Hepatocyte (in vitro differentiated cells): ENCODE measurements around the gene MYL4. TPM values are rescaled to one million over a fixed set of nuclear protein-coding genes. Genes with fewer than 3 reads are reported as not detected.

Experiments used
- DNase-seq: peaks from one replicate; pipeline ENCODE4 v3.0.0-alpha.2; 2016; ENCODE audit warnings: low spot score
- H2AFZ ChIP-seq: fragments of 200-600 bp; sonication (generic); 2 replicates; pipeline ENCODE4 v1.6.0; 2016; ENCODE audit warnings: antibody characterized with exemption, mild to moderate bottlenecking
- H3K27ac ChIP-seq: fragments of 200-600 bp; sonication (generic); 2 replicates; pipeline ENCODE4 v1.5.1; 2016; ENCODE audit warnings: mild to moderate bottlenecking
- H3K27me3 ChIP-seq: fragments of 200-600 bp; sonication (generic); 2 replicates; pipeline ENCODE4 v1.6.1; 2016
- H3K36me3 ChIP-seq: fragments of 200-600 bp; sonication (generic); replicated peaks from 2 replicates; pipeline ENCODE4 v1.5.1; 2016; ENCODE audit warnings: low read depth; ENCODE audit not compliant: insufficient read depth
- H3K4me1 ChIP-seq: fragments of 200-600 bp; sonication (generic); 2 replicates; pipeline ENCODE4 v1.5.1; 2016; ENCODE audit warnings: mild to moderate bottlenecking, moderate library complexity; ENCODE audit not compliant: insufficient read depth
- H3K4me2 ChIP-seq: fragments of 200-600 bp; sonication (generic); 2 replicates; pipeline ENCODE4 v1.6.0; 2016
- H3K4me3 ChIP-seq: fragments of 200-600 bp; sonication (generic); 2 replicates; pipeline ENCODE4 v1.5.1; 2016; ENCODE audit warnings: mild to moderate bottlenecking
- H3K79me2 ChIP-seq: fragments of 200-600 bp; sonication (generic); 2 replicates; pipeline ENCODE4 v1.6.0; 2017; ENCODE audit warnings: mild to moderate bottlenecking
- H3K9me2 ChIP-seq: fragments of 200-600 bp; sonication (generic); replicated peaks from 2 replicates; pipeline ENCODE4 v1.6.0; 2017; ENCODE audit warnings: mild to moderate bottlenecking; ENCODE audit not compliant: insufficient read depth
- H3K9me3 ChIP-seq: fragments of 200-600 bp; sonication (generic); 2 replicates; pipeline ENCODE4 v1.5.1; 2016; ENCODE audit warnings: low read depth, mild to moderate bottlenecking
- H4K20me1 ChIP-seq: fragments of 200-600 bp; sonication (generic); 2 replicates; pipeline ENCODE4 v1.6.0; 2016; ENCODE audit warnings: mild to moderate bottlenecking; ENCODE audit not compliant: insufficient read depth, poor library complexity, severe bottlenecking
- EZH2 ChIP-seq: fragments of 200-600 bp; sonication (generic); IDR thresholded peaks from 2 replicates; pipeline ENCODE4 v1.6.1; 2016; ENCODE audit warnings: antibody characterized with exemption, mild to moderate bottlenecking, borderline replicate concordance
- EZH2phosphoT487 ChIP-seq: fragments of 200-600 bp; sonication (generic); IDR thresholded peaks from one replicate; pipeline ENCODE4 v1.6.1; 2018; ENCODE audit warnings: antibody characterized with exemption, mild to moderate bottlenecking, low read depth, moderate library complexity; ENCODE audit not compliant: unreplicated experiment, severe bottlenecking
- WGBS: methylation state at CpG from one replicate; pipeline ENCODE4 v1.1.6; 2016; ENCODE audit warnings: low lambda C conversion rate; ENCODE audit errors: missing lambda C conversion rate; 5-methylcytosine and 5-hydroxymethylcytosine counted together
- polyA plus RNA-seq: library from polyadenylated mRNA; unstranded; fragments of >200 nt; fragmentation: Nextera tagmentation; extraction: Ambion mirVana; gene quantifications from 2 replicates; pipeline ENCODE4 v1.2.1, GENCODE V29; 2016
- total RNA-seq: library from RNA; depleted of rRNA; stranded (reverse); fragments of >200 nt; gene quantifications from 2 replicates; pipeline ENCODE4 v1.2.3, GENCODE V29; 2014
- TF ChIP-seq, protein P1 (sequence below): fragments of 200-600 bp; sonication (generic); IDR thresholded peaks from 2 replicates; pipeline ENCODE4 v1.5.1; 2016; ENCODE audit warnings: antibody characterized with exemption, mild to moderate bottlenecking; ENCODE audit not compliant: poor library complexity

The MYL4 gene
- total and polyA plus RNA-seq, 2 experiments from 2014 or later: 10.2 to 28.6 TPM

GRCh38 chr17:47188271-47188875 lies 20.8 kb upstream of the MYL4 start:
- H3K27me3 ChIP-seq: no peaks in the 10 kb centered on the region
- TF ChIP-seq, protein P1, sequence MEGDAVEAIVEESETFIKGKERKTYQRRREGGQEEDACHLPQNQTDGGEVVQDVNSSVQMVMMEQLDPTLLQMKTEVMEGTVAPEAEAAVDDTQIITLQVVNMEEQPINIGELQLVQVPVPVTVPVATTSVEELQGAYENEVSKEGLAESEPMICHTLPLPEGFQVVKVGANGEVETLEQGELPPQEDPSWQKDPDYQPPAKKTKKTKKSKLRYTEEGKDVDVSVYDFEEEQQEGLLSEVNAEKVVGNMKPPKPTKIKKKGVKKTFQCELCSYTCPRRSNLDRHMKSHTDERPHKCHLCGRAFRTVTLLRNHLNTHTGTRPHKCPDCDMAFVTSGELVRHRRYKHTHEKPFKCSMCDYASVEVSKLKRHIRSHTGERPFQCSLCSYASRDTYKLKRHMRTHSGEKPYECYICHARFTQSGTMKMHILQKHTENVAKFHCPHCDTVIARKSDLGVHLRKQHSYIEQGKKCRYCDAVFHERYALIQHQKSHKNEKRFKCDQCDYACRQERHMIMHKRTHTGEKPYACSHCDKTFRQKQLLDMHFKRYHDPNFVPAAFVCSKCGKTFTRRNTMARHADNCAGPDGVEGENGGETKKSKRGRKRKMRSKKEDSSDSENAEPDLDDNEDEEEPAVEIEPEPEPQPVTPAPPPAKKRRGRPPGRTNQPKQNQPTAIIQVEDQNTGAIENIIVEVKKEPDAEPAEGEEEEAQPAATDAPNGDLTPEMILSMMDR: no peak
- TF ChIP-seq EZH2phosphoT487 (no peak), EZH2 (no peak)
- peak overlapping the region; percentile 95 for H3K27ac ChIP-seq
- H3K4me1 ChIP-seq: peaks cover 21% of the 10 kb centered on the region
- H3K36me3 ChIP-seq: no peaks in the 10 kb centered on the region
- DNase-seq: no peak
- peak overlapping the region; percentile 58 for H2AFZ ChIP-seq
- H3K79me2 ChIP-seq: peaks cover 53% of the 10 kb centered on the region
- no peaks in the 10 kb centered on the region for H3K9me3 ChIP-seq
- WGBS: 5% methylated on average over 15 of the region's 15 CpGs
- peak overlapping the region; percentile 24 for H3K4me3 ChIP-seq
- peaks cover 47% of the 10 kb centered on the region for H4K20me1 ChIP-seq
- H3K9me2 ChIP-seq: no peaks in the 10 kb centered on the region
- H3K4me2 ChIP-seq: peak overlapping the region; percentile 89

GRCh38 chr17:47188876-47189731 lies 20.0 kb upstream of the MYL4 start, which contains the start of gene CDC27:
Gene CDC27, minus strand, starts transcription at chr17:47189295. Its CDS starts 123 bp downstream, at chr17:47189172.
- Histone ChIP-seq H3K4me3 (peak within 1 kb of the TSS; percentile 24), H3K27ac (peak within 1 kb of the TSS; percentile 95), H2AFZ (peak within 1 kb of the TSS; percentile 58), H3K36me3 (no peaks in the 10 kb centered on the region), H3K79me2 (peaks cover 46% of the 10 kb centered on the region), H3K27me3 (no peaks in the 10 kb centered on the region), H3K4me1 (peaks cover 21% of the 10 kb centered on the region), H3K4me2 (peak within 1 kb of the TSS; percentile 89), H3K9me2 (no peaks in the 10 kb centered on the region), H4K20me1 (peaks cover 39% of the 10 kb centered on the region), H3K9me3 (no peaks in the 10 kb centered on the region)
- TF ChIP-seq EZH2: no peak
- no peak for TF ChIP-seq EZH2phosphoT487
- TF ChIP-seq, protein P1: no peak
- peak; percentile 99 for DNase-seq
- WGBS: 3% methylated on average over 64 of the region's 64 CpGs

- no peaks in the 10 kb centered on the region for H3K27me3 ChIP-seq
- H3K36me3 ChIP-seq: no peaks in the 10 kb centered on the region
- peaks cover 21% of the 10 kb centered on the region for H3K4me1 ChIP-seq
- H3K79me2 ChIP-seq: peaks cover 39% of the 10 kb centered on the region
- no peaks in the 10 kb centered on the region for H3K9me2 ChIP-seq
- no peaks in the 10 kb centered on the region for H3K9me3 ChIP-seq
- TF ChIP-seq EZH2 (no peak), EZH2phosphoT487 (no peak)
- TF ChIP-seq, protein P1: no peak
- WGBS: 46% methylated on average over 5 of the region's 5 CpGs
- H3K4me2 ChIP-seq: peak overlapping the region; percentile 69
- H3K4me3 ChIP-seq: peak overlapping the region; percentile 4
- peaks cover 32% of the 10 kb centered on the region for H4K20me1 ChIP-seq
- peak overlapping the region; percentile 33 for H2AFZ ChIP-seq
- H3K27ac ChIP-seq: peak overlapping the region; percentile 17
- no peak for DNase-seq
These were observed 19.4 kb upstream of the MYL4 start for GRCh38 chr17:47189732-47190237.
